Tibial artery (tissue), 4 donors: Measurements from ENCODE around the gene ARHGAP19.

ENCODE experiments used
- DNase-seq, 2 donors: peaks; one replicate each; pipeline ENCODE4 v3.0.0-alpha.2; 2019
- H3K27ac ChIP-seq, 2 donors: fragments of 200-600 bp; sonication (generic) in 1 of 2; 1 replicate in 1 of 2; 2 replicates in 1 of 2; pipeline ENCODE4 v1.5.1; 2018 to 2019; ENCODE audit warnings: mild to moderate bottlenecking in 1 of 2
- H3K27me3 ChIP-seq, 2 donors: fragments of 200-600 bp; sonication (generic) in 1 of 2; one replicate each; pipeline versions ENCODE4 v1.5.1 to v1.6.0; 2016 to 2019
- H3K36me3 ChIP-seq, 3 donors: fragments of 200-600 bp; sonication (generic) in 2 of 3; one replicate each; pipeline ENCODE4 v1.5.1; 2016 to 2019; ENCODE audit warnings: mild to moderate bottlenecking in 2 of 3
- H3K4me1 ChIP-seq, 4 donors: fragments of 200-600 bp; sonication (generic) in 2 of 4; 1 replicate in 3 of 4; 2 replicates in 1 of 4; pipeline ENCODE4 v1.5.1; 2016 to 2019
- H3K4me3 ChIP-seq, 2 donors: fragments of 200-600 bp; sonication (generic) in 1 of 2; 1 replicate in 1 of 2; 2 replicates in 1 of 2; pipeline ENCODE4 v1.5.1; 2018 to 2019; ENCODE audit warnings: mild to moderate bottlenecking in 2 of 2
- H3K9me3 ChIP-seq, 3 donors: fragments of 200-600 bp; sonication (generic) in 1 of 3; one replicate each; pipeline ENCODE4 v1.5.1; 2016 to 2019
- intact Hi-C: fragments of 100-400 bp; cut with DNase I; formaldehyde crosslinking; loops from one replicate; pipeline ENCODE4 v1.15.0; 2023; ENCODE audit warnings: low total_unique reads
- TF ChIP-seq, protein P1 (sequence below), 2 experiments: fragments of 200-600 bp in 1 of 2; fragments of 450-650 bp in 1 of 2; IDR thresholded peaks; one replicate each; pipeline ENCODE4 v1.5.1; 2017 to 2019; ENCODE audit warnings: antibody characterized with exemption in 2 of 2, mild to moderate bottlenecking in 1 of 2, moderate library complexity in 1 of 2

The ARHGAP19 gene, protein sequence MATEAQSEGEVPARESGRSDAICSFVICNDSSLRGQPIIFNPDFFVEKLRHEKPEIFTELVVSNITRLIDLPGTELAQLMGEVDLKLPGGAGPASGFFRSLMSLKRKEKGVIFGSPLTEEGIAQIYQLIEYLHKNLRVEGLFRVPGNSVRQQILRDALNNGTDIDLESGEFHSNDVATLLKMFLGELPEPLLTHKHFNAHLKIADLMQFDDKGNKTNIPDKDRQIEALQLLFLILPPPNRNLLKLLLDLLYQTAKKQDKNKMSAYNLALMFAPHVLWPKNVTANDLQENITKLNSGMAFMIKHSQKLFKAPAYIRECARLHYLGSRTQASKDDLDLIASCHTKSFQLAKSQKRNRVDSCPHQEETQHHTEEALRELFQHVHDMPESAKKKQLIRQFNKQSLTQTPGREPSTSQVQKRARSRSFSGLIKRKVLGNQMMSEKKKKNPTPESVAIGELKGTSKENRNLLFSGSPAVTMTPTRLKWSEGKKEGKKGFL

DNA sequence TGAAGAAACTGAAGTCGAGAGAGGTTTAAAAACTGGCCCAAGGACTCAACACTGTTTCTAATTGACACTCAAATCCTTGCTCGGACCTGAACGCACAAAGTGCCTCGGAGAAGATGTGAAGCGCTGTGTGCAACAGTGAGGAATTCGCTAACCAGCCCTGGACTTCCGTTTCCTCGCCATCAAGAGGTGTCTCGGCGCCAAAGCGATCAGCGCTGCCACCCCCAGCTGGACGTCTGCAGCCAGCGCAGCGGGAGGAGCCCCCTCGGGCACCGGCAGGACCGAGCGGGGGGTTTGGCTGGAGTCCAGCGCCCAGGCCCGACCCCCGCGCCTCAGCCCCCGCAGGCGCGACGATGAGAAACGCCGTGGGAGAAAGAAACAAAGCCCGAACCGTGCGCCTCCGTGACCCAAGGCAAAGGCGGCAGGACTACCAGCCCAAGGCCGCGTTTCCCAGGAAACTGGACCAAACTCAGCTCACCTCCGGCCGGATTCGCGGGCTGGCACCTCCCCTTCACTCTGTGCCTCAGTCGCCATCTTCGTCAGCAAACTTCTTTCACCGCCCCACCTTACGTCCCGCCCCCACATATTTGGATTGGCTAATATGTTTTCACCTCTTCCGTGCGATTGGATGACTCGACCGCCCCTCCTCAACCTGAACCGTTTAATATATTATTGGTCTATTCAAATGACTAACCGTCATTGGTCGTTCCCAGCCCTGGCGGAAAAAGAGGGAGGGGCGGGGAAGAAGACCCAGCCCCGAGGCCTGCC, at the start of gene ARHGAP19:
Gene ARHGAP19 (minus strand): TSS at position 541 of the 765 bp plus-strand sequence. CDS start 10 bp downstream, at position 531.
- peak within 1 kb of the TSS; percentile 76 to 95 for H3K4me3 ChIP-seq
- TF ChIP-seq, protein P1, sequence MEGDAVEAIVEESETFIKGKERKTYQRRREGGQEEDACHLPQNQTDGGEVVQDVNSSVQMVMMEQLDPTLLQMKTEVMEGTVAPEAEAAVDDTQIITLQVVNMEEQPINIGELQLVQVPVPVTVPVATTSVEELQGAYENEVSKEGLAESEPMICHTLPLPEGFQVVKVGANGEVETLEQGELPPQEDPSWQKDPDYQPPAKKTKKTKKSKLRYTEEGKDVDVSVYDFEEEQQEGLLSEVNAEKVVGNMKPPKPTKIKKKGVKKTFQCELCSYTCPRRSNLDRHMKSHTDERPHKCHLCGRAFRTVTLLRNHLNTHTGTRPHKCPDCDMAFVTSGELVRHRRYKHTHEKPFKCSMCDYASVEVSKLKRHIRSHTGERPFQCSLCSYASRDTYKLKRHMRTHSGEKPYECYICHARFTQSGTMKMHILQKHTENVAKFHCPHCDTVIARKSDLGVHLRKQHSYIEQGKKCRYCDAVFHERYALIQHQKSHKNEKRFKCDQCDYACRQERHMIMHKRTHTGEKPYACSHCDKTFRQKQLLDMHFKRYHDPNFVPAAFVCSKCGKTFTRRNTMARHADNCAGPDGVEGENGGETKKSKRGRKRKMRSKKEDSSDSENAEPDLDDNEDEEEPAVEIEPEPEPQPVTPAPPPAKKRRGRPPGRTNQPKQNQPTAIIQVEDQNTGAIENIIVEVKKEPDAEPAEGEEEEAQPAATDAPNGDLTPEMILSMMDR (IDR thresholded peaks at IDR 0.05): peak in 1 of 2 experiments; percentile 21
- no peaks in the 10 kb centered on the region for H3K27me3 ChIP-seq
- no peaks in the 10 kb centered on the region for H3K9me3 ChIP-seq
- peaks cover 0 to 8% (median 0%) of the 10 kb centered on the region in 3 donors for H3K36me3 ChIP-seq
- H3K4me1 ChIP-seq: peaks cover 0 to 7% (median 2%) of the 10 kb centered on the region in 4 donors
- intact Hi-C loops: loop anchor here (5.0 kb wide), 1 partner anchor 40 kb away; the partner anchor contains the start of gene FRAT2
- DNase-seq: peak; percentile 98
- peak within 1 kb of the TSS; percentile 92 to 95 for H3K27ac ChIP-seq

DNA sequence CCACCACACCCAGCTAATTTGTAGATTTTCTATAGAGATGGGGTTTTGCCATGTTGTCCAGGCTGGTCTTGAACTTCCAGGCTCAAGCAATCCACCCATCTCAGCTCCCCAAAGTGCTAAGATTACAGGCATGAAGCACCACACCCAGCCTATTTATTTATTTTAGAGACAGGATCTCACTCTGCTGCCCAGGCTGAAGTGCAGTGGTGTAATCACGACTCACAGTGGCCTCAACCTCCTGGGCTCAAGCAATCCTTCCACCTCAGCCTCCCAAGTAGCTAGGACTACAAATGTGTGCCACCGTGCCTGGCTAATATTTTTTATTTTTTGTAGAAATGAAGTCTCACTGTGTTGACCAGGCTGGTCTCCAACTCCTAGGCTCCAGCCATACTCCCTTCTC, 49.0 kb upstream of the ARHGAP19 start:
- TF ChIP-seq, protein P1 (IDR thresholded peaks at IDR 0.05): no peak
- peaks cover 0 to 17% (median 6%) of the 10 kb centered on the region in 4 donors for H3K4me1 ChIP-seq
- intact Hi-C loops: no loop called here
- H3K9me3 ChIP-seq: no peaks in the 10 kb centered on the region
- no peak overlapping the region for H3K27ac ChIP-seq
- H3K27me3 ChIP-seq: no peaks in the 10 kb centered on the region
- no peaks in the 10 kb centered on the region for H3K36me3 ChIP-seq
- no peak overlapping the region for H3K4me3 ChIP-seq
- no peak for DNase-seq

DNA sequence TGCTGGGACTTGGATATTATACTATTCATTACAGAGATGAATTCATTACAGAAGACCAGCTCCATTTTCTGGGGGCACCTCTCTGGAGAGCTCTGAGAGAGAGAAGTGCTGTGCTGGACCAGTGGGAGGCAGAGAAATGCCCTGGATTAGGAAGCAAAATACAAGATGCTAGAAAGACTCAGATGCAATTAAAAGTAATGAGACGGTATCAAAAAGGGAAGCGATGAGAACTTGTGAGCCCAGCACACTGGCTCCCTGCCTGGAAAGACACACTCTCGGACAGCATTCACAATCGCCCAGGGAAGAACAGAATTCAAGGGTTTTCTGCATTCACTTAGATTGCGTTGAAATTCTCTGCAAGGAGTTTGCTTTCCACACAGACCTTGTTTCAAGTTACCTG, 45.6 kb upstream of the ARHGAP19 start:
- H3K27me3 ChIP-seq: no peaks in the 10 kb centered on the region
- H3K27ac ChIP-seq: no peak overlapping the region
- peaks cover 0 to 40% (median 19%) of the 10 kb centered on the region in 4 donors for H3K4me1 ChIP-seq
- no peak for DNase-seq
- no peak overlapping the region for H3K4me3 ChIP-seq
- intact Hi-C loops: no loop called here
- TF ChIP-seq, protein P1 (IDR thresholded peaks at IDR 0.05): no peak
- H3K9me3 ChIP-seq: no peaks in the 10 kb centered on the region
- H3K36me3 ChIP-seq: no peaks in the 10 kb centered on the region

DNA sequence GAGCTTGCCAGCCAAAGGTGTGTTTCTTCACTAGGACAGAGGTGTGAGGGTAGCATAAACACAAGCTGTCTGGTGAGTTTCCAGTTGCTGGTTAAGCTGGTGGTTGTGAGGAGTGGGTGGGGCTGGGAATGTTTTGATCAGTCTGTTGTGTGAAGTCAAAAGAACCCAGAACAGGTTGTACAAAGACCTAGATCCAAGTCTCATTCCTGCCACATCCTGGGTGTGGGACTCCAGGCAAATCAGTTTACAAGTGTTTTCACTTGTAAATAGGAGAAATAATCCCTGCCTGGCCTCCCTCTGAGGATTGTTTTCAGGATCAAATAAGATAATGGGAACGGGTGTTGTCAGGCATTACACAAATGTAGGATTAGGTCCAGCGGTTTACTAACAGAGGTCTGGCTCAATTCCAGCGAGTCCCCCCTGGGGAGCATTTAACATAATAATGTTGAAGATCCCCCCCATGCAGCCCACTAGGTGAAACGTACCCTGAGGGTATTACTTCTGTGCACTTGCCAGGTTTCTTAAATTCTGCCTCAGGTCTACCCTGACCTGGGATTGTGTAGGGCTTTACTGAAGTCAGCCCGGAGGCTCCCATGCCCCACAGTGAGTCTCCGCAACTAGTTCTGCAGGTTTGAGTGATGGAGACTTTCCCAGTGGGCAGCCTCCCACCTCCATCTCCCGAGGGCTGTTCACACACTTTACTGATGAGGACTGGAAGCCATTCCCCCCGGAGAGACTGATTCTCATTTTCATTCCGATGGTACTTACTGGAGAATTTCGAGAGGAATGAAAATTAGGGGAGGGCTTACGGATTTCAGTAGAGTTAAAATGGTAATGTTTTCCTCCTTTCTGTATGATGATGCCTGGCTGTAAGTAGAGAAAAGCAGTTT, 44.8 kb upstream of the ARHGAP19 start:
- Histone ChIP-seq H3K27ac (peak overlapping the region in 1 of 2 donors; percentile 6), H3K9me3 (no peaks in the 10 kb centered on the region), H3K4me3 (no peak overlapping the region), H3K36me3 (no peaks in the 10 kb centered on the region), H3K4me1 (peaks cover 0 to 47% (median 28%) of the 10 kb centered on the region in 4 donors), H3K27me3 (no peaks in the 10 kb centered on the region)
- intact Hi-C loops: no loop called here
- no peak for DNase-seq
- TF ChIP-seq, protein P1 (IDR thresholded peaks at IDR 0.05): no peak

DNA sequence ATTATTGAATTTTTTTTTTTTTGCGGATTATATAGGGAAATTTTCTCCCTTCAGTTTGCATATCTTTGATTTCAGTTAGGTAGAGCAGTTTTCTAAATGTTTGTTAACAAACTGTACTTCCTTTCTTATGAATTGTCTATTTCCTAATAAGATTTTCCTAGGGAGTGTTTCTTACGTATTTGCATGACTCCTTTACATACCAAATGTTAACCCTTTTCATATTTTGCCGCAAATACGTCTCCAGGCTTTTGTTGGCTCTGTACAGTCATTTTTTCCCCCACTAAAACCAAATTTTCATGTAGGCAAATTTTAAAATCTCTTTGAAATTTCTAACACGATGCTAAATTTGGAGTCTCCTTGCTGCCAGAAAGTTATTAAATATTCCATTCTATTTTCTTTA, 44.0 kb upstream of the ARHGAP19 start:
- no peak overlapping the region for H3K27ac ChIP-seq
- H3K27me3 ChIP-seq: no peaks in the 10 kb centered on the region
- no peak for DNase-seq
- no peaks in the 10 kb centered on the region for H3K36me3 ChIP-seq
- no peaks in the 10 kb centered on the region for H3K9me3 ChIP-seq
- no peak overlapping the region for H3K4me3 ChIP-seq
- TF ChIP-seq, protein P1 (IDR thresholded peaks at IDR 0.05): no peak
- peaks cover 0 to 55% (median 35%) of the 10 kb centered on the region in 4 donors for H3K4me1 ChIP-seq
- intact Hi-C loops: no loop called here
